H1 (cell line): ENCODE measurements around the gene RPL21. TPM values are rescaled to one million over a fixed set of nuclear protein-coding genes. Genes with fewer than 3 reads are reported as not detected.

Experiments
- CTCF ChIA-PET: fragments of 300-600 bp; sonication (Branson Sonifier 250); formaldehyde crosslinking; loops from one replicate; lab custom pipeline; 2021; ENCODE audit not compliant: partially characterized antibody; lab: Charles Lee
- POLR2A ChIA-PET: fragments of 300-600 bp; sonication (Branson Sonifier 250); formaldehyde crosslinking; loops from one replicate; lab custom pipeline; 2021; ENCODE audit warnings: inconsistent platforms; ENCODE audit not compliant: partially characterized antibody; lab: Charles Lee
- DNase-seq, 2 experiments: peaks; one replicate each; pipeline versions ENCODE4 v3.0.0 to v3.0.0-alpha.2; 2010 to 2022; ENCODE audit warnings: low spot score in 2 of 2, low read depth in 1 of 2, mixed read lengths in 1 of 2
- FAIRE-seq: peaks from 2 replicates; lab custom pipeline; 2011; peaks lifted over from hg19 to GRCh38; lab: Jason Lieb, UNC
- H2AFZ ChIP-seq: 2 replicates; pipeline ENCODE4 v1.8.1; 2012; ENCODE audit warnings: low read length, inconsistent platforms
- H2AK5ac ChIP-seq: 2 replicates; pipeline ENCODE4 v1.6.1; 2013; ENCODE audit warnings: low read depth, low read length
- H2BK120ac ChIP-seq: replicated peaks from 2 replicates; pipeline ENCODE3; 2013; ENCODE audit warnings: low read depth, low read length, inconsistent platforms
- H2BK12ac ChIP-seq: 2 replicates; pipeline ENCODE4 v1.6.1; 2013; ENCODE audit warnings: low read depth, low read length
- H2BK15ac ChIP-seq: 2 replicates; pipeline ENCODE4 v1.6.1; 2013; ENCODE audit warnings: low read length
- H2BK20ac ChIP-seq: 2 replicates; pipeline ENCODE4 v1.6.1; 2013; ENCODE audit warnings: low read length
- H2BK5ac ChIP-seq: 2 replicates; pipeline ENCODE4 v1.6.1; 2013; ENCODE audit warnings: low read depth, low read length
- H3K14ac ChIP-seq: 2 replicates; pipeline ENCODE4 v1.6.1; 2013; ENCODE audit warnings: inconsistent platforms; ENCODE audit not compliant: insufficient read length
- H3K18ac ChIP-seq: 2 replicates; pipeline ENCODE4 v1.6.1; 2013; ENCODE audit warnings: low read length; ENCODE audit errors: extremely low read depth
- H3K23ac ChIP-seq: 2 replicates; pipeline ENCODE4 v1.6.1; 2013; ENCODE audit warnings: inconsistent platforms; ENCODE audit not compliant: insufficient read length
- H3K23me2 ChIP-seq: 2 replicates; pipeline ENCODE4 v1.6.1; 2013; ENCODE audit warnings: low read depth, low read length
- H3K27ac ChIP-seq: 2 replicates; pipeline ENCODE4 v1.6.1; 2011; ENCODE audit warnings: low read depth, low read length, inconsistent platforms
- H3K27me3 ChIP-seq, 4 experiments: replicated peaks in 1 of 4; 1 replicate in 1 of 4; 2 replicates in 3 of 4; pipeline versions ENCODE4 v1.6.1 to v1.8.1; 2011 to 2013; ENCODE audit warnings: low read length in 3 of 4, mild to moderate bottlenecking in 3 of 4, inconsistent platforms in 2 of 4, mixed read lengths in 2 of 4, moderate library complexity in 1 of 4; ENCODE audit not compliant: control insufficient read depth in 3 of 4, insufficient read depth in 3 of 4; ENCODE audit errors: extremely low read depth in 1 of 4
- H3K36me3 ChIP-seq, 4 experiments: 2 replicates each; pipeline versions ENCODE4 v1.6.1 to v1.8.1; 2011 to 2013; ENCODE audit warnings: mild to moderate bottlenecking in 4 of 4, low read length in 3 of 4, moderate library complexity in 2 of 4, control low read depth in 1 of 4, inconsistent platforms in 1 of 4; ENCODE audit not compliant: insufficient read depth in 4 of 4, control insufficient read depth in 2 of 4
- H3K4ac ChIP-seq: replicated peaks from 2 replicates; pipeline ENCODE3; 2013; ENCODE audit warnings: low read length, low read depth, mixed read lengths, inconsistent platforms; ENCODE audit not compliant: insufficient read length
- H3K4me1 ChIP-seq, 4 experiments: replicated peaks in 1 of 4; 1 replicate in 1 of 4; 2 replicates in 3 of 4; pipeline versions ENCODE4 v1.6.1 to v1.8.1; 2011 to 2013; ENCODE audit warnings: low read length in 3 of 4, inconsistent platforms in 2 of 4, mixed read lengths in 1 of 4; ENCODE audit not compliant: insufficient read depth in 4 of 4, control insufficient read depth in 3 of 4
- H3K4me2 ChIP-seq, 2 experiments: 2 replicates each; pipeline versions ENCODE4 v1.6.1 to v1.8.1; 2011 to 2013; ENCODE audit warnings: low read depth in 2 of 2, low read length in 2 of 2, control low read depth in 1 of 2, inconsistent platforms in 1 of 2, mild to moderate bottlenecking in 1 of 2; ENCODE audit not compliant: insufficient read depth in 1 of 2
- H3K4me3 ChIP-seq, 4 experiments: fragments of 200-600, 300-600 bp in 1 of 4; sonication (generic), shearing (Covaris generic), sonication (Bioruptor Twin) in 1 of 4; 2 replicates each; pipeline versions ENCODE4 v1.5.1 to v1.8.1; 2011 to 2016; ENCODE audit warnings: low read length in 4 of 4, low read depth in 3 of 4, control low read depth in 2 of 4, inconsistent platforms in 2 of 4, mild to moderate bottlenecking in 2 of 4, mixed read lengths in 1 of 4, moderate library complexity in 1 of 4; ENCODE audit not compliant: insufficient read depth in 2 of 4; ENCODE audit errors: extremely low read depth in 1 of 4
- H3K56ac ChIP-seq: replicated peaks from 2 replicates; pipeline ENCODE3; 2013; ENCODE audit warnings: low read depth, mild to moderate bottlenecking, mixed read lengths, low read length, inconsistent platforms; ENCODE audit not compliant: insufficient read length
- H3K79me1 ChIP-seq: 2 replicates; pipeline ENCODE4 v1.6.1; 2013; ENCODE audit warnings: low read depth, low read length, control low read depth
- H3K79me2 ChIP-seq, 2 experiments: 2 replicates each; pipeline versions ENCODE4 v1.6.1 to v1.8.1; 2012 to 2013; ENCODE audit warnings: low read length in 2 of 2, mild to moderate bottlenecking in 2 of 2, inconsistent platforms in 1 of 2; ENCODE audit not compliant: insufficient read depth in 2 of 2, control insufficient read depth in 1 of 2
- H3K9ac ChIP-seq, 4 experiments: replicated peaks in 1 of 4; 1 replicate in 1 of 4; 2 replicates in 3 of 4; pipeline versions ENCODE4 v1.6.1 to v1.8.1; 2011 to 2013; ENCODE audit warnings: low read depth in 3 of 4, low read length in 3 of 4, control low read depth in 2 of 4, mild to moderate bottlenecking in 2 of 4, moderate library complexity in 2 of 4, inconsistent platforms in 1 of 4; ENCODE audit errors: extremely low read depth in 1 of 4
- H3K9me3 ChIP-seq, 2 experiments: 2 replicates each; pipeline versions ENCODE4 v1.6.1 to v1.8.1; 2012 to 2013; ENCODE audit warnings: mild to moderate bottlenecking in 2 of 2, moderate library complexity in 2 of 2, control low read depth in 1 of 2, inconsistent platforms in 1 of 2, low read depth in 1 of 2, low read length in 1 of 2, mixed read lengths in 1 of 2; ENCODE audit not compliant: insufficient read depth in 2 of 2
- H4K20me1 ChIP-seq, 2 experiments: replicated peaks in 1 of 2; 2 replicates each; pipeline versions ENCODE3 to v1.8.1; 2011 to 2013; ENCODE audit warnings: inconsistent platforms in 2 of 2, low read length in 2 of 2, mild to moderate bottlenecking in 1 of 2; ENCODE audit not compliant: insufficient read depth in 2 of 2, control insufficient read depth in 1 of 2
- H4K5ac ChIP-seq: 2 replicates; pipeline ENCODE4 v1.6.1; 2013; ENCODE audit warnings: low read length, low read depth, mixed read lengths, inconsistent platforms; ENCODE audit not compliant: insufficient read length
- H4K8ac ChIP-seq: 2 replicates; pipeline ENCODE4 v1.8.0; 2013; ENCODE audit warnings: mild to moderate bottlenecking, moderate library complexity, low read length, inconsistent platforms; ENCODE audit not compliant: insufficient read depth; ENCODE audit errors: extremely low read depth
- H4K91ac ChIP-seq: replicated peaks from 2 replicates; pipeline ENCODE3; 2013; ENCODE audit warnings: low read length, mixed read lengths, inconsistent platforms; ENCODE audit not compliant: insufficient read length
- CHD1 ChIP-seq: IDR thresholded peaks from 2 replicates; pipeline ENCODE4 v1.6.1; 2012; ENCODE audit warnings: low read depth, low read length, improper control_type of control experiment
- CHD2 ChIP-seq: IDR thresholded peaks from 2 replicates; pipeline ENCODE4 v1.6.1; 2012; ENCODE audit warnings: low read length, improper control_type of control experiment
- FOSL1 ChIP-seq: IDR thresholded peaks from 2 replicates; pipeline ENCODE4 v1.6.1; 2011; ENCODE audit warnings: mild to moderate bottlenecking, low read depth, low read length, moderate library complexity; ENCODE audit not compliant: insufficient read depth
- HDAC6 ChIP-seq: IDR thresholded peaks from one replicate; pipeline ENCODE4 v1.7.1; 2012; ENCODE audit warnings: low read depth, mild to moderate bottlenecking, inconsistent platforms, low read length, moderate library complexity
- KDM4A ChIP-seq: IDR thresholded peaks from one replicate; pipeline ENCODE4 v1.7.1; 2012; ENCODE audit warnings: low read depth, mild to moderate bottlenecking, moderate library complexity, low read length, inconsistent platforms; ENCODE audit not compliant: severe bottlenecking
- PHF8 ChIP-seq: fragments of 200-600 bp; sonication (generic); conservative IDR thresholded peaks from 2 replicates; pipeline ENCODE4 v1.7.1; 2012; ENCODE audit warnings: low read depth, mild to moderate bottlenecking, inconsistent platforms, low read length, moderate library complexity
- POLR2AphosphoS5 ChIP-seq: IDR thresholded peaks from 2 replicates; pipeline ENCODE4 v1.6.1; 2011; ENCODE audit warnings: low read depth, low read length
- POU5F1 ChIP-seq: IDR thresholded peaks from 2 replicates; pipeline ENCODE4 v1.6.1; 2011; ENCODE audit warnings: low read depth, mild to moderate bottlenecking, low read length, moderate library complexity
- RAD21 ChIP-seq, 2 experiments: IDR thresholded peaks in 1 of 2; conservative IDR thresholded peaks in 1 of 2; 2 replicates each; pipeline ENCODE4 v1.6.1; 2011; ENCODE audit warnings: low read depth in 2 of 2, low read length in 2 of 2, improper control_type of control experiment in 1 of 2, inconsistent platforms in 1 of 2, mild to moderate bottlenecking in 1 of 2, moderate library complexity in 1 of 2
- RXRA ChIP-seq: IDR thresholded peaks from 2 replicates; pipeline ENCODE4 v1.6.1; 2011; ENCODE audit warnings: low read depth, mild to moderate bottlenecking, low read length, moderate library complexity; ENCODE audit not compliant: insufficient read depth
- YY1 ChIP-seq: IDR thresholded peaks from 2 replicates; pipeline ENCODE4 v1.6.1; 2011; ENCODE audit warnings: low read depth, mild to moderate bottlenecking, low read length
- ZNF274 ChIP-seq: IDR thresholded peaks from 2 replicates; pipeline ENCODE4 v1.7.0; 2012; ENCODE audit warnings: low read length, borderline replicate concordance; ENCODE audit errors: extremely low read depth
- WGBS, 2 experiments: shearing (Covaris generic) in 1 of 2; methylation state at CpG; one replicate each; pipeline versions ENCODE4 v1.1.6 to v1.1.7; 2013 to 2015; ENCODE audit warnings: low lambda C conversion rate in 2 of 2, mixed read lengths in 2 of 2, inconsistent platforms in 1 of 2, low coverage in 1 of 2, missing lambda C conversion rate in 1 of 2; ENCODE audit not compliant: insufficient replicate concordance in 2 of 2, insufficient coverage in 1 of 2, insufficient read length in 1 of 2; ENCODE audit errors: extremely low coverage in 1 of 2, missing lambda C conversion rate in 1 of 2; 5-methylcytosine and 5-hydroxymethylcytosine counted together
- polyA plus RNA-seq, 7 experiments: library from polyadenylated mRNA; depleted of rRNA in 3 of 7; stranded (reverse) in 5 of 7; unstranded in 2 of 7; fragments of >200 nt in 5 of 7; fragments of 200-250 nt in 2 of 7; gene quantifications; 1 replicate in 5 of 7; 2 replicates in 1 of 7; 4 replicates in 1 of 7; pipeline versions ENCODE4 v1.2.1 to v1.2.3, GENCODE V29; 2011 to 2013; ENCODE audit warnings: missing spikeins in 2 of 7, mixed read lengths in 2 of 7
- total RNA-seq: library from RNA; stranded (reverse); fragmentation: NEBNext Ultra II Directional; extraction: Animal tissue kit (Norgen Biotek cat#: 25700); gene quantifications from 2 replicates; pipeline ENCODE4 v1.2.1, GENCODE V29; 2021
- TF ChIP-seq, protein P1 (sequence below): IDR thresholded peaks from 2 replicates; pipeline ENCODE4 v1.6.1; 2012; ENCODE audit warnings: inconsistent platforms

The RPL21 gene
- total and polyA plus RNA-seq, 2 of the 8 experiments (the other 6 are each of a cell fraction or from before 2014, with no cell fraction given): 624 to 1,283 TPM

DNA sequence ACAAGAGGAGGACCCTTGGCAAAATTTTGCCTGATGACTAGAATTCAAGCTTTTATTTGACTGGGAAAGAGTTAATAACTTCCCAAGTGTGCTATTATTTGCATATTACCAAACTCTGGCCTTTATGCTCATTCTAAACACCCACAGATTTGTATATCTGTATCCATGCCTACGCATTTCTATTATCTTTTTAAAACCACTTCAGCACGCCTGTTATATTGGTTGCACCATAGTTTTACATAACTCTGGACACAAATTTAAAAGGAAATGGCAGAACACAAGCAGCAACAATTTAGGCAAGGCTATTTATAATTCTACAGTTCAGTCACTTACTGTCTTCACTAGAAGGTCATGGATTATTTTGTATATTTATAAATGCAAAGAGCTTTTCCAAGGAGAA, 15.6 kb downstream of the RPL21 start:
- Histone ChIP-seq H3K79me2 (no peaks in the 10 kb centered on the region), H2AK5ac (no peak overlapping the region), H3K18ac (no peak overlapping the region), H2BK12ac (no peak overlapping the region), H2BK15ac (no peak overlapping the region), H2BK5ac (no peak overlapping the region), H4K91ac (no peak overlapping the region), H2BK20ac (no peak overlapping the region), H3K4me3 (no peak overlapping the region), H4K5ac (no peak overlapping the region), H3K23me2 (peaks cover 11% of the 10 kb centered on the region), H3K4ac (no peak overlapping the region), H3K79me1 (no peaks in the 10 kb centered on the region; the same call in 1 of the 2 replicates), H3K27me3 (peaks cover 0 to 14% (median 10%) of the 10 kb centered on the region in 4 experiments; a peak in 6 of 7 replicates), H3K27ac (no peak overlapping the region), H2AFZ (no peak overlapping the region), H3K4me2 (no peak overlapping the region), H4K20me1 (no peaks in the 10 kb centered on the region), H3K56ac (no peak overlapping the region), H2BK120ac (no peak overlapping the region), H4K8ac (no peak overlapping the region), H3K9me3 (no peaks in the 10 kb centered on the region), H3K23ac (no peak overlapping the region), H3K9ac (no peak overlapping the region), H3K4me1 (peaks cover 0 to 3% (median 0%) of the 10 kb centered on the region in 4 experiments; a peak in 1 of 7 replicates), H3K36me3 (no peaks in the 10 kb centered on the region; a peak in 1 of 8 replicates), H3K14ac (no peak overlapping the region)
- CTCF ChIA-PET: interaction anchor here (0.8 to 1.3 kb wide), 2 partner anchors 9 to 73 kb away, joined by 3 to 4 read pairs; no protein-coding TSS in a partner anchor
- POLR2A ChIA-PET: interaction anchor here (1.4 to 15.4 kb wide), 3 partner anchors 10 to 354 kb away, joined by 5 to 197 read pairs (median 5); partner anchors contain the start of genes LNX2 and RPL21
- WGBS, 2 experiments: 76% methylated on average over 2 of the region's 2 CpGs; no CpG with 5 or more reads in 1 of the 2 experiments
- DNase-seq (no peak), FAIRE-seq (no peak)
- TF ChIP-seq PHF8 (no peak), HDAC6 (no peak), POU5F1 (no peak), CHD2 (no peak), CHD1 (no peak), RXRA (no peak), ZNF274 (no peak), YY1 (no peak), KDM4A (no peak), RAD21 (IDR thresholded peaks at IDR 0.05 in 1 of 2, conservative IDR thresholded peaks at IDR 0.05 in 1 of 2; ENCODE audit: low read depth in 2 of 2, low read length in 2 of 2) (no peak), POLR2AphosphoS5 (no peak), FOSL1 (no peak)
- TF ChIP-seq, protein P1, sequence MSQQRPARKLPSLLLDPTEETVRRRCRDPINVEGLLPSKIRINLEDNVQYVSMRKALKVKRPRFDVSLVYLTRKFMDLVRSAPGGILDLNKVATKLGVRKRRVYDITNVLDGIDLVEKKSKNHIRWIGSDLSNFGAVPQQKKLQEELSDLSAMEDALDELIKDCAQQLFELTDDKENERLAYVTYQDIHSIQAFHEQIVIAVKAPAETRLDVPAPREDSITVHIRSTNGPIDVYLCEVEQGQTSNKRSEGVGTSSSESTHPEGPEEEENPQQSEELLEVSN: no peak
